ENCODE measurements around the gene AGRN. TPM values are rescaled to one million over a fixed set of nuclear protein-coding genes. Genes with fewer than 3 reads are reported as not detected.

The AGRN gene
- total and polyA plus RNA-seq, 4 donors = 1.8 to 22.4 (median 16.9) TPM

- H3K4me3 ChIP-seq (ENCODE audit: low read depth in 1 of 3, low read length in 3 of 3) = no peak overlapping the region
- H3K9me3 ChIP-seq (ENCODE audit: control insufficient read depth in 4 of 4, low read length in 3 of 4) = no peaks in the 10 kb centered on the region
- no peak for DNase-seq (ENCODE audit: low spot score)
- H3K4me1 ChIP-seq (ENCODE audit: control insufficient read depth in 4 of 4, insufficient read depth in 4 of 4, low read length in 3 of 4) = no peaks in the 10 kb centered on the region
- TF ChIP-seq YY1 (IDR thresholded peaks at IDR 0.05) = no peak
- no peak for TF ChIP-seq MAX (IDR thresholded peaks at IDR 0.05)
- no peak for TF ChIP-seq SP1 (IDR thresholded peaks at IDR 0.05)
- TF ChIP-seq CTCF (IDR thresholded peaks at IDR 0.05; ENCODE audit: low read depth, low read length, missing input control) = no peak
- TF ChIP-seq TAF1 (conservative IDR thresholded peaks at IDR 0.05) = no peak
- no peak for TF ChIP-seq RXRA (IDR thresholded peaks at IDR 0.05)
- no peak for TF ChIP-seq FOXA2 (IDR thresholded peaks at IDR 0.05)
- TF ChIP-seq NR2F2 (IDR thresholded peaks at IDR 0.05) = no peak
- no peak for TF ChIP-seq JUND (IDR thresholded peaks at IDR 0.05)
- TF ChIP-seq HNF4A (conservative IDR thresholded peaks at IDR 0.05) = no peak
- TF ChIP-seq GABPA (IDR thresholded peaks at IDR 0.05 in 1 of 2, conservative IDR thresholded peaks at IDR 0.05 in 1 of 2) = no peak
- TF ChIP-seq REST (IDR thresholded peaks at IDR 0.05) = no peak
- TF ChIP-seq EGR1 (IDR thresholded peaks at IDR 0.05; ENCODE audit: low read depth in 2 of 2) = no peak
- no peak for TF ChIP-seq HNF4G (IDR thresholded peaks at IDR 0.05)
- TF ChIP-seq RAD21 (IDR thresholded peaks at IDR 0.05) = no peak
- no peak for TF ChIP-seq ZBTB33 (IDR thresholded peaks at IDR 0.05)
- no peak for TF ChIP-seq FOXA1 (IDR thresholded peaks at IDR 0.05)
- H3K36me3 ChIP-seq (ENCODE audit: control insufficient read depth in 4 of 4, insufficient read depth in 3 of 4, low read depth in 1 of 4, low read length in 3 of 4) = peaks cover 0 to 30% (median 8%) of the 10 kb centered on the region in 4 donors
- no peak overlapping the region for H3K27ac ChIP-seq (ENCODE audit: low read depth in 1 of 2, low read length in 2 of 2)
- H3K27me3 ChIP-seq (ENCODE audit: control insufficient read depth in 4 of 4, insufficient read depth in 4 of 4, low read length in 3 of 4) = no peaks in the 10 kb centered on the region
- H3K9ac ChIP-seq (ENCODE audit: low read depth in 1 of 2, low read length in 2 of 2) = no peak overlapping the region
- WGBS = 97% methylated on average over 26 of the region's 26 CpGs
These were observed 26.8 kb downstream of the AGRN start for GRCh38 chr1:1046767-1047166.

GRCh38 chr1:1047407-1047806 is 27.5 kb downstream of the AGRN start:
- no peak overlapping the region for H3K27ac ChIP-seq (ENCODE audit: low read depth in 1 of 2, low read length in 2 of 2)
- 97% methylated on average over 19 of the region's 19 CpGs for WGBS
- TF ChIP-seq ATF3 (IDR thresholded peaks at IDR 0.05) = no peak
- no peak overlapping the region for H3K9ac ChIP-seq (ENCODE audit: low read depth in 1 of 2, low read length in 2 of 2)
- no peaks in the 10 kb centered on the region for H3K4me1 ChIP-seq (ENCODE audit: control insufficient read depth in 4 of 4, insufficient read depth in 4 of 4, low read length in 3 of 4)
- no peak overlapping the region for H3K4me3 ChIP-seq (ENCODE audit: low read depth in 1 of 3, low read length in 3 of 3)
- no peak for DNase-seq (ENCODE audit: low spot score)
- peaks cover 0 to 33% (median 8%) of the 10 kb centered on the region in 4 donors for H3K36me3 ChIP-seq (ENCODE audit: control insufficient read depth in 4 of 4, insufficient read depth in 3 of 4, low read depth in 1 of 4, low read length in 3 of 4)
- no peaks in the 10 kb centered on the region for H3K9me3 ChIP-seq (ENCODE audit: control insufficient read depth in 4 of 4, low read length in 3 of 4)
- H3K27me3 ChIP-seq (ENCODE audit: control insufficient read depth in 4 of 4, insufficient read depth in 4 of 4, low read length in 3 of 4) = no peaks in the 10 kb centered on the region
